GM19397 (cell line): ENCODE results near the gene TACR2.
A peak's percentile ranks its signal among the peaks of the same experiment; 100 is the strongest.
"Not testable (repeated sequence)": the region's sequence is repeated elsewhere in the genome, so short reads cannot be mapped to it uniquely, and the experiment has no call there.

Experiments
- ATAC-seq: cut with Tn5 transposase; IDR thresholded peaks from one replicate; pipeline ENCODE4 v1.9.1; 2021; ENCODE audit warnings: mild to moderate bottlenecking, moderate library complexity; ENCODE audit not compliant: unreplicated experiment

TACR2 gene

DNA sequence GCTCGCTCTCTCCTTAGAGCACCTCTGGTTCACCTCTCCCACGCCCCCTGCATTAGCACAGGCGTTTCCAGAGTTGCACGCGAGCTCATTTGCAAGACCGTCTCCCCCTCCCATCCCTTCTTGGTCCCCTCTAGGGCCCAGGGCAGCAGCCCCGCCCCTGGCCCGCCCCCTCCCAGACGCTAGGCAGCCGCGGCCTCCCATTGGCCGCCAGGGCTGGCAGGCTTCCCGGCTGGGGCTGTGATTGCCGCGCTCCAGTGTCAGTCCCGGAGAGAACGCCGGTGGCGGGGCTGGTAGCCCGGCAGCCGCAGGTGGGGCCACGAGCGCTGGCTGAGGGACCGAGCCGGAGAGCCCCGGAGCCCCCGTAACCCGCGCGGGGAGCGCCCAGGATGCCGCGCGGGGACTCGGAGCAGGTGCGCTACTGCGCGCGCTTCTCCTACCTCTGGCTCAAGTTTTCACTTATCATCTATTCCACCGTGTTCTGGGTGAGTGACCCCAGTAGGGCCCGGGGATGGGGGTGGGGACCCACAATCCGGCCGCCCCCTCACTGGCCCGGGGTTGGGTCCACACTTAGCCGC is 34.6 kb upstream of the TACR2 start, which contains the start of gene TSPAN15:
Gene TSPAN15 (plus strand): TSS at position 257 of the 575 bp plus-strand sequence. CDS start 130 bp downstream, at position 387.
- ATAC-seq = peak; percentile 88

DNA sequence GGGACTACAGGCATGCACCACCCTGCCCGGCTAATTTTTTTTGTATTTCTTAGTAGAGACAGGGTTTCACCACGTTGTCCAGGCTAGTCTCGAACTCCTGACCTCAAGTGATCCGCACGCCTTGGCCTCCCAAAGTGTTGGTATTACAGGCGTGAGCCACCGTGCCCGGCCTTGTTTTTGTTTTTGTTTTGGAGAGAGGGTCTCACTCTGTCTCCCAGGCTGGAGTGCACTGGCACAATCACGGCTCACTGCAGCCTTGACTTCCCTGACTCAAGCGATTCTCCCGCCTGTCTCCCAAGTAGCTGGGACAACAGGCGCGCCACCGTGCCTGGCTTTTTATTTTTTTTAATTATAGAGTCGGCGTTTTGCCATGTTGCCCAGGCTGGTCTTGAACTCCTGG is 33.7 kb upstream of the TACR2 start:
- not testable (repeated sequence) for ATAC-seq

DNA sequence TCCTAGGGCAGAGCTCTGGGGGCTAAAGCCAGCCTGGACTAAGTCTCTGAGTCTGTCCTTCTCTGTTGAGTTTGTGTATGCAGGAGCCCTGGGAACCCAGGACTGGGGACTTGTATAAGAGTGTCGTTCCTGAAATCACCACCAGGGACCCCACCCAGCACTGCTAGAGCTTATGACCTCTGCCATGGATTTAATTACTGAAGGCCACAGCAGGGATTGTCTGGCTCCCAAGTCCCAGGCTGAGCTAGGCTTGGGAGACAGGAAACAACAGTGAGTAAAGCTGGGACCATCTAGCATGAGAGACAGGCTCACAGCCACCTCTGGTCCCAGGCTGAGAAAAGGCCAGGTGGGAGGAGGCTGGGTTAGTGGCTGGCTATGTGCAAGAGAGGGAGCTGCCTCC is 33.1 kb upstream of the TACR2 start:
- no peak for ATAC-seq

DNA sequence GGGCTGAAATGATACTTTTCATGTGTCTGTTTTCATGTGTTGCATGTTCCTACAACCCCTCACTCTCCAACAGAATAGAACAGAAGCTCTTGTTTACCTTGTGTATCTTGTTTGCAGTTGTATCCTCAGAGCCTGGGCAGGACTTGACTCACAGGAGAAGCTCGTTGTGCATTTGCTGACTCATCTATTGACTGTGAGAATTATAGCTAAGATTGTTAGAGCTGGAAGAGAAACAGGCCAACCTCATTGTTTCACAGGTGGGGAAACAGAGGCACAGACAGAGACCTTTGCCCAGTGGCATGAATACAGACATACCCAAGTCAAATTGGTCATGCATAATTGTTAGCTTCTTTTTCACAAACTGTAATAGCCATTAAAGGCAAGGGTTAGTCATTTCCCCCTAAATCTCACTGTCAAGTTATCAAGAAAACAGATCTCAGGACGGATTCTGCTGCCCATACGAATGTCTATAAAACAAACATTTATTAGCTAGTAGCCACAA is 30.0 kb upstream of the TACR2 start:
- ATAC-seq = no peak

DNA sequence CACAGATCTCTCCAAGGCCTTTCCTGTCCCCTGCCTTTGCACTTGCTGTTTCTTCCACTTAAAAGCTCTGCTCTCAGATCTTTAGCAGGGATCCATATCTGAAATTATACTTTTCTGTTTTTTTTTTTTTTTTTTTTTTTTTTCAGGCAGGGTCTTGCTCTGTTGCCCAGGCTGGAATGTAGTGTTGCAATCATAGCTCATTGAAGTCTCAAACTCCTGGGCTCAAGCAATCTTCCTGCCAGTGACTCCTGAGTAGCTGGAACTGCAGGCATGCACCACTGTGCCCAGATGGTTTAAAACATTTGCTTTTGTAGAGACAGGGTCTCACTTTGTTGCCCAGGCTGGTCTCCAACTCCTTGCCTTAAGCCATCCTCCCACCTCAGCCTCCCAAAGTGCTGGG is 29.5 kb upstream of the TACR2 start:
- ATAC-seq = no peak

DNA sequence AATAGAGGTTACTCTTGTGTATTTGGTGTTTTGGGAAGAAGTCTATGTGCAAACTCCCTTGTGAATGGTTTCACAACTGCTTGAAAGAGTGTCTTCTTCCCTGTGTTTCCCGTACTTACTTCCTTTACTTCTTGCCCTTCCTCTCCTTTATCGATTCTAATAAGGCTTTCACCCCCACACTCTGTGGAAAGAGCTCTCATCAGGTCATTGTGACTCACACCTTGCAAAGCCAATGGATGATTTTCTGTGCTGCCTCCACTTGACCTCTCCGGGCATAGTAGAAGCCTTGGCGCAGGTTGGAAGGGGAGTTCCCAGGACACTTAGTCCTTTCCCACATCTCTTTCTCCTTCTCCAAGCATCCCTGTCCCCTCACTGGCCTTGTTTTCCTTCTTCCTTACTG is 28.3 kb upstream of the TACR2 start:
- no peak for ATAC-seq

DNA sequence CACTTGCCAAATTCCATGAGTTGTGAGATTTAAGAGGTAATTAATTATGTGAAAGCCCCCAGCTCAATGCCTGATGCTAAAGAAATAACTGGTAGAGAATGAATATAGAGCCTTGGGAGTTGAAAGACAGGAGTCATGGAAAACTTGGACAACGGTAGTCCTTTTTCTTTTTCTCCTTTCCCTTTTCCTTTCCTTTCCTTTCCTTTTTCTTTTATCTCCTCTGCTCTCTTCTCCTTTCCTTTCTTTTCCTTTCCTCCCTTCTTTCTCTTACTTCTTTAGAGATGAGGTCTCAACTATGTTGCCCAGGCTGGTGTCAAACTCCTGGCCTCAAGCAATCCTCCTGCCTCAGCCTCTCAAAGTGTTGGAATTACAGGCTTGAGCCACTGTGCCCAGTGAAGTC is 26.6 kb upstream of the TACR2 start:
- no peak for ATAC-seq

DNA sequence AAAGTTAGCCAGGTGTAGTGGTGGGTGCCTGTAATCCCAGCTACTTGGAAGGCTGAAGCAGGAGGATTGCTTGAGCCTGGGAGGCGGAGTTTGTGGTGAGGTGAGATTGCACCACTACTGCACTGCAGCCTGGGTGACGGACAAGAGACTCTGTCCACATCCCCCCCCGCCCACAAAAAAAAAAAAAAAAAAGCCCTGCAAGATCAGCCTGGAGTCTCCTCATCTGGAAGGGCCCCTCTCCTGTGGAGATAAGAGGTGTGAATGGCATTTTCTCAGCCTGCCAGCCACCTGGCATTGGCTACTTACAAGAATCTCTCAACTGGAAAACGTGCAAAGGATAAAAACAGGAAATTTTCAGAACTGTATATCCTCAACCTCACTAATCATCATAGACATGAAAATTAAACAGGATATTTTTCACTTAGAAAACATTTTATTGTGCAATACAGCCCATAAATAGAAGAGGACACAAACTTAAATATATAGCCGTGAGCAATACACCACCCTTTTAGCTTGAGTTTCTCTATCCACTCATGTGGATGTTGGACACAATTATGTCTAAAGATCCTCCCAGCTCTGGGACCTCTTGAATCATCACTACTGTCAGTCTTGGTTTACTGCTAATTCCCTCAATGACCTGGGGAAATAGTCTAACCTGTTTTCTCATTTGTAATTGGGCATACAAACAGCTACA is 23.2 kb upstream of the TACR2 start:
- no peak for ATAC-seq

DNA sequence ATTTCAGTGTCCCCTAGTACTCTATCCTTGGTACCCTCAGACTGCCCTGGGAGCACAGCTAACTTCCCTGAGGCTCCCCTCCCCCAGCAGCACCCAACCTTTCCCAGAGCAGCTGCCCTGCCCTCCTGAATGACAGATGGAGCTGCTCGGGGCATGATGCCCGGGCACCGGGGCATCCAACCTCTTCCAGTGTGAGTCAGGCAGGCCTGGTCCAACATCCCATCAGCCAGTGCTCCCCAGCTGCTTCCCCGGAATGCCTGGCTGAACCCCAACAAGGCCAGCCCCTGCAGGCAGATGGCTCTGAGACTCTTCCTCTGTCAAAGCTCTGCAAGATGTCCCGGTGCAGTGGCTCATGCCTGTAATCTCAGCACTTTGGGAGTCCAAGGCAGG is 22.6 kb upstream of the TACR2 start:
- ATAC-seq = no peak

DNA sequence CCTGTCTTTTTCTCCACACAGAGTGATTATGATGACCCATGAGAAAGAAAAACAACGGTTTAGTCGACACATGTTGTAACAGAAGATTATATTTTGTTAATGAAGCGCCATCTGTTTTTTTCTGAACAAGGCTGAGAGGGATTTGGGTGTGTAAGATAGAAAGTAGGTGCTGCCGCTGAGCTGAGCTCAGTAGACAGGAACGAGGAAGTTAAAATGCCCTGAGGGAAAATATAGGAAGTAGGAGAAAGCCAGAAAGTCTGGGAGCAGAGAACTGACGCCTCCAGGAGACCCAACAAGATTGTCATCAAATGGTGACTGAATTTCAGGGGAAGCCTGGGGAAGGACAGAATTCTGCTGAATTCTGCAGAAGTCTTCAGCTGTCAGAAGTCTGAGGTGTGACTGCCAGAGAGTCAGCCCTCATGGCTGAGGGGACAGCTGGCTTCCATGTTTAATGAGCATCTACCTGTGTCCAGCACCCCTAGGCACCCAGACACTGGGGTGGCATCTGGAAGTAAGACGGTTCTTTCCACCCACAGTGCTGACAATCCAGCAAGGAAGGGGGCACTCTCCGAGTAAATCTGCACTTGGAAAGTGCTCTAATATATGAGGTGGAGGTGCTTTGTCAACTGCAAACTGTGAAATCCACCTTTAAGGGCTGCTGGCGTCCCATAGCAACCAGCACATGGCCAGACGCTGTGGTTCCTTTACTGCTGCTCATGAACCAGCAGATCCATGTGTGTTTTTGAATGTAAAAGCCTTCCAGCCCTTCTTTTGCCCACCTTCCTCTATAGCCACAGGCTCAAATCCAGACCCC is 22.0 kb upstream of the TACR2 start:
- no peak for ATAC-seq

DNA sequence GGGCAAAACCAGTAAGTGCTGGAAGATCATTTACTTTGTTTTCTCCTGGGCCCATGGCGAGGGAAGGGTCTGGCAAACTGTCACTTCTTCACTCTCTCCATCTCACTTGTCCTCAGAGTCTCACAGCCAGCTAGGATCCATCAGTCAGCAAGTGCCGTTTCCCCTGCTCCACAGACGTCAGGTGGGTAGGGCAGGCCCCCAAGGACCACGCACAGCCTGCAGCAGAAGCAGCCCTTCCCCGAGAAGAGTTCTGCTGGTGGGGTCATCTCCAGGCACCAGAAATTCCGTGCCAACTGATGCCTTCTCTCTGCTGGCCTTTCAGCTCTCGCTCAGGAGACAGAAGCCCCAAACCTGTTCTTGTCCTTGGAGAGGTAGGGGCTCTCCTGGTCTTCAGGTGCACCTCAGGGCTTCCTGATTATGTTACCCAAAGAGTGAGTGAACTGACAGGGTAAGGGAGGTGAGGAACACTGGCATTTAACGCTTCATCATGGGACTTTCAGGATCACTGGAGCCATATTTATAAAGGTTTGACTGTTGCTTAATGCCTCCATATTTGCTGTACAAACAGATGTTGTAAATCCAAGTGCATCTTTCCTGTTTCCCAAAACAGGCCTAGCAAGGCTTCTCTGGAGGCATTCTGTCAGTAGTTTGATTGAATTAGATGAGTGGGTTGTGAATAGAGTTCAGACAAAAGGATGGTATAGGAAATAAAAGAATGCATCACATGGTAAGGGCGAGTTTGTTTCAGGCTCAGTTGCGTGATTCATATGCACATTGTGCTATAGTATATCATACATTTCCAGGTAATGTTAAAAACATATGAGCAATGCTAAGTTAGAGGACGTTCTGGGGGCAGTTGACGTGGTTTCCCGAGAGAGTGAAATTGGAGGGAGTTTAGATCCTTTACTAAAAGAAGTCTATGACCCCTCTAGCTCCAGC is 20.9 kb upstream of the TACR2 start:
- no peak for ATAC-seq

DNA sequence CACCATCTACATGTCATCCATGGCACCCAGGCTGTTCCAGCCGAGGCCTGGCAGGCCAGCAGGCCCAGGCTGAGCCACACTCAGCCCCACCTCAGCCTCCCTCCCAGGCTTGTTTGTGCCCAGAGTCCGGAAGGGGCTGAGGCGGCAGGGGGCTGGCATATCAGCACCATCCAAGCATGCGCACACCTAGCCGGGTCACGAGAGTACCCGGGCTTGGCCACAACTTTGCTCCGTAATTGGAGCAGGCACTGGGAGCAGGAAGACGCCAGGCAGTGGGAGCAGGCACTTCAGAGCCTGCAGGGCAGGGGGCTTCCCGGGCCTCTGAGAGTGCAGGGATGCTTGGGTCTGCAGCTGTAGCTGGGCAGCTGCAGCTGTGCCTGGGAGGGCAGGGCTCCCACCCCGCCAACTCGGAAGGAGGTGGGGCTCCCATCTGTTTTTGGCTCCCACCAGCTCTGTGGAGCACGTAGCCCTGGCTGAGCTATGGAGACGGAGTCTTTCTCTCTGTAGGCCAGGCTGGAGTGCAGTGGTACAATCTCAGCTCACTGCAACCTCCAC is 19.3 kb upstream of the TACR2 start:
- no peak for ATAC-seq

DNA sequence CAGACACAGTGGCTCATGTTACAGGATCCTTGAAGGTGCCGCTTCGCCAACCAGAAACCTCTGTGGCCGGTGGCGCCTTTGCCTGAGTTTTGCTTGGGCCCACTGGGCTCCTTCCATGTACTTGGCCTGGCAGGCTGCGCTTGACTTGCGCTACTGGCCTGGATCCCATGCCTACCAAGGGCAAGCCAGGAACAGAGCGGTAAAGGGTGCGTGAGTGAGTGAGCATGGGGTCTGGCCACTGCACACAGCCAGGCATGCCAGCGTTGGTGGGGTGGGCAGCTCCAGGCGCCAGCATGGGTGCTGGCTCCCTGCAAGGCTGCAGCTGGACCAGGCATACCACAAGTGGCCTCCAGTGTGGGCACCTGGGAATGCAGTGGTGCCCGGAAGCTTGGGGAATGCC is 18.2 kb upstream of the TACR2 start:
- no peak for ATAC-seq

DNA sequence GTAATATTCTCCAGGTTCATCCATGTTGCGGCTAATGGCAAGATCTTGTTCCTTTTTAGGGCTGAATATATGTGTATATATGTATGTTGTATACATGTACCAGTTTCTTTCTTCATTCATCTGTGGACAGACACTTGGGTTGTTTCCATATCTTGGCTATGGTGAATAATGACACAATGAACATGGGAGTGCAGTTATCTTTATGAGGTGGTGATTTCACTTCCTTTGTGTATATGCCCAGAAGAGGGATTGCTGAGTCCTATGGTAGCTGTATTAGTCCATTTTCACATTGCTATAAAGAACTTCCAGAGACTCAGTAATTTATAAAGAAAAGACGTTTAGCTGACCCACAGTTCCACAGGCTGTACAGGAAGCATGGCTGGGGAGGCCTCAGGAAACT is 17.5 kb upstream of the TACR2 start:
- ATAC-seq = no peak

DNA sequence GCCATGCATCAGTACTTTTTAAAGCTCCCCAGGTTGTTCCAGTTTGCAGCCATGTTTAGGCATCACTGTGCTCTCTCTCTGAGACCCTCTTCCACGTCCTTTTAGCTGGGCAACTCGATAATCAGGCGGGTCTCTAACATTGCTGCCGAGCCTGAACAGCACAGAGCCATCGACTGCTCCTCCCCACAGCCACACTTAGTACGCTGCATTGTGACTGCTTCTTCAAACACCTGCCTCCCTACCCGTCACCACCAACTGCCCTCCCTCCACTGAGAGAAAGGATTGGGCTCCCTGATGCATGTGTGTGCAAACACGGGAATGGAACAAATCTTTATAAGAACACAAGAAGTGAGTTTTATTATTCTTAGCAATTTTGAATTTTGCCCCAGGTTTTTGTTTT is 11.4 kb upstream of the TACR2 start:
- ATAC-seq = no peak

DNA sequence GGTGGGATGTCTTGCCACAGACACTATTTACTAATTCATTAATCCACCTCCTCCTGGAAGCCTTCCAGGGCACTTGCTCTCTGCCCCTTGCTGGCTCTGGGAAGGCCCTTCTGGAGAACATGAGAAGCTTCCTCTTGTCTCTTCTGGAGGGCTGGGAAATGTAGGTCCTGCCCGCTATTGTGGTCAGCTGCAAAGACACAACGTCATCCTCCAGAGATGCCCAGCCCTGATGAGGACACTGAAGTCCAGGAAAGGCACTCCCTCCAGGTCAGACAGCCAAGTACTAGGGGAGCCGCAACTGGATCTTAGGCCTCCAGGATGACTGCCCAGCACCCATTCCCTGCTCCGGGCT is 9.6 kb upstream of the TACR2 start:
- ATAC-seq = no peak

DNA sequence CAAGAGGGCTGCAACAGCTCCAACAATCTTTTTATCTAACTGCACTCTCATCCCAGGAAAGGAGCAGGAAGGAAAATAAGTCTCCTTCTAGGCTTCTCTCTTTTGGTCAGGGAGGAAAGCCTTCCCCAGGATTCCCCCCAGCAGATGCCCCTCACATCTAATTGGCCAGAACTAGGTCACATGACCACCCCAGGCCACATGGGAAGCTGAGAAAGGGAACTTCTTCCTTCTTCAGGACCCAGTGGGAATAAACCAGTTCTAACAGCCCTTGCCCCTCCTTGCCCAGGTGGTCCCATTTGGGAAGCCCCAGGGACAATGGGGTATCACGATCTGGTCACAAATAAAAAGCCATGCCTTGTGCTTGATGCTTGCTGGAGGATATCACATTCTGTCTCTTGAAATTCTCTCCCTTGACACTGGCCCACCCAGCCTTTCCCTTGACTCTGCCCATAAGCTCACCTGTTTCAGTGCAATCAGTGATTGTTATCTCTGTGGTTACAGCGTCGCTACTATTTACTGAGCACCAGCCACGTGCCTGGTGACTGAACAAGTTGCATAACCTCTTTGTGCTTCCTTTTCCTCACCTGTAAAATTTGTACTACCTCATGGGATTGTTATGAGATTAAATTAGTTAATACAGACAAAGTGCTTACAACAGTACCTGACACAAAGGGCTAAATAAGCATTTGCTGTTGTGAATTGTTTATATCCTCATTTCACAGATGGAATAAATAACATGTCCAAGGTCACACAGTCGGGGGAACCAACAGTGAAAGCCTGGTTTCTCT is 9.0 kb upstream of the TACR2 start:
- no peak for ATAC-seq

DNA sequence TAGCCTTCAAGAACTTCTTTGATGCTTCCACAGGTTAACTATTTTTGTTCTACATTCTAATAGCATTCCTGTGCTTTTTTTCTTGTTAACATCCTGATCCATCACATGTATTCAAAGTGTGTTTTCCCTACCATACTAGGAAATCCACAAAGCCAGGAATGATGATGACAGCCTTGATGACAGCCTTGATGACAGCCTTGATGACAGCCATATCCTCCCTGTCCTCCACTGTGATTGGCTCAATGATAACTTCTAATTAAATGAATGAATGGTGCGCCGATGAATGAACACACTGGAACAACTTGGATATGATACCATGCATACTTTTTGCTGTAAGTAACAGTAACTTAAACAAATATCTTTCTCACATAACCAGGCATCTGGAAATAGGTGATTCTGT is 8.3 kb upstream of the TACR2 start:
- ATAC-seq = no peak

DNA sequence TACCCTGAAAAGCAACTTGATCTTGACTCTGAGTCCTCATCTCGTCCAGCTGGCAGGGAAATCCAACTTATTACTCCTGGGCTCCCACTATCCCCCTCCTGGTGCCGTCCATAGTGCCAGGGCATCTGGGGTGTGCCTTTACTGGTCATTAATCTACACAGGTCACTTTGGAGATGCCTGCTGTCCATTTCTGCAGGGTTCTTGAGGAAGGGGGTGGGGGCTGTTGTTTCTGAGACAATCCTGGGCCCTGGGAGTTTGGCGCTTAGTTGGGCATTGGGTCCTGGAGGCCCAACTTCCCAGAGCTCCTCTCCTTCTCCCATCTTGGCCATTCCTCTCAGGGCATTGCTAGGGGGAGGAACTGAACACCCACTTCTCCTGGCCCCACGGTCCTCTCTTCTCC is 6.0 kb upstream of the TACR2 start:
- ATAC-seq = no peak
